GM12875 (cell line): Measurements from ENCODE around the gene KYNU.

Experiments used
- H3K4me3 ChIP-seq: one replicate; pipeline ENCODE4 v1.5.1; 2011; ENCODE audit warnings: low read depth, low read length, control low read depth
- CTCF ChIP-seq: IDR thresholded peaks from 2 replicates; pipeline ENCODE4 v1.5.1; 2011; ENCODE audit warnings: low read depth, mild to moderate bottlenecking, control low read depth, inconsistent platforms, low read length, moderate library complexity, borderline replicate concordance; ENCODE audit not compliant: insufficient read depth

KYNU gene

GRCh38 chr2:143075711-143076110, 198.2 kb downstream of the KYNU start:
- TF ChIP-seq CTCF: no peak
- no peak overlapping the region for H3K4me3 ChIP-seq

- no peak for TF ChIP-seq CTCF
- H3K4me3 ChIP-seq: no peak overlapping the region
These were observed 200.6 kb downstream of the KYNU start for GRCh38 chr2:143078104-143078503.

GRCh38 chr2:143081616-143082015, 204.2 kb downstream of the KYNU start:
- TF ChIP-seq CTCF: no peak
- H3K4me3 ChIP-seq: no peak overlapping the region

- no peak overlapping the region for H3K4me3 ChIP-seq
- TF ChIP-seq CTCF: no peak
These were observed 206.2 kb downstream of the KYNU start for GRCh38 chr2:143083636-143084035.

GRCh38 chr2:143084462-143084861, 207.0 kb downstream of the KYNU start:
- no peak overlapping the region for H3K4me3 ChIP-seq
- no peak for TF ChIP-seq CTCF

- no peak for TF ChIP-seq CTCF
- H3K4me3 ChIP-seq: no peak overlapping the region
These were observed 207.8 kb downstream of the KYNU start for GRCh38 chr2:143085125-143085784.

- TF ChIP-seq CTCF: no peak
- no peak overlapping the region for H3K4me3 ChIP-seq
These were observed 209.6 kb downstream of the KYNU start for GRCh38 chr2:143087033-143087432.
